Activated naive CD8-positive, alpha-beta T cell treated with anti-CD3 and anti-CD28 coated beads, Interleukin-2, amount 10 ng/mL, durations not matched to agents 7 days and 5 days (primary cell): ENCODE results near the gene IGFBP7. TPM values are rescaled to one million over a fixed set of nuclear protein-coding genes. Genes with fewer than 3 reads are reported as not detected.
"Not testable (repeated sequence)": the region's sequence is repeated elsewhere in the genome, so short reads cannot be mapped to it uniquely, and the experiment has no call there.

Experiments used
- ATAC-seq: fragments of 150-1000 bp; cut with Tn5 transposase; one replicate; pipeline ENCODE4 v1.10.0; 2021; ENCODE audit warnings: low read depth, moderate library complexity
- POLR2A ChIA-PET: fragments of 350-600 bp; sonication (Branson Sonifier 250); formaldehyde crosslinking; loops from one replicate; lab custom pipeline; 2021; ENCODE audit warnings: antibody characterized with exemption; lab: Charles Lee
- DNase-seq: peaks from one replicate; pipeline ENCODE4 v3.0.0; 2021
- H3K27ac Mint-ChIP-seq: one replicate; pipeline ENCODE4 v1.8.0; 2022; ENCODE audit warnings: mild to moderate bottlenecking, mixed read lengths
- H3K27me3 Mint-ChIP-seq: one replicate; pipeline ENCODE4 v1.8.0; 2022; ENCODE audit warnings: mild to moderate bottlenecking, moderate library complexity, mixed read lengths
- H3K36me3 Mint-ChIP-seq: one replicate; pipeline ENCODE4 v1.8.0; 2021; ENCODE audit warnings: mild to moderate bottlenecking, mixed read lengths
- H3K4me1 Mint-ChIP-seq: one replicate; pipeline ENCODE4 v1.8.0; 2021; ENCODE audit warnings: mixed read lengths
- H3K4me3 Mint-ChIP-seq: one replicate; pipeline ENCODE4 v1.8.0; 2022; ENCODE audit warnings: mild to moderate bottlenecking, moderate library complexity, mixed read lengths
- H3K9me3 Mint-ChIP-seq: one replicate; pipeline ENCODE4 v1.8.0; 2021; ENCODE audit warnings: mixed read lengths
- total RNA-seq, 2 experiments: library from RNA; stranded (reverse); gene quantifications; one replicate each; pipeline ENCODE4 v1.2.3, GENCODE V29; 2021

Gene IGFBP7
- total RNA-seq, 2 experiments from 2014 or later, result 0.28 TPM; not detected in 1

GRCh38 chr4:57065730-57066482 lies 44.3 kb downstream of the IGFBP7 start:
- Mint-ChIP-seq H3K9me3 (no peaks in the 10 kb centered on the region), H3K4me3 (no peak overlapping the region), H3K27ac (no peak overlapping the region), H3K27me3 (peaks cover 4% of the 10 kb centered on the region), H3K36me3 (no peaks in the 10 kb centered on the region), H3K4me1 (no peaks in the 10 kb centered on the region)
- POLR2A ChIA-PET, result no interaction called here
- DNase-seq (no peak), ATAC-seq (no peak)

- H3K4me1 Mint-ChIP-seq, result no peaks in the 10 kb centered on the region
- POLR2A ChIA-PET, result no interaction called here
- DNase-seq (no peak), ATAC-seq (no peak)
- H3K36me3 Mint-ChIP-seq, result no peaks in the 10 kb centered on the region
- H3K27me3 Mint-ChIP-seq, result peaks cover 4% of the 10 kb centered on the region
- H3K27ac Mint-ChIP-seq, result no peak overlapping the region
- H3K4me3 Mint-ChIP-seq, result no peak overlapping the region
- H3K9me3 Mint-ChIP-seq, result no peaks in the 10 kb centered on the region
Observed at GRCh38 chr4:57064811-57065711, 45.1 kb downstream of the IGFBP7 start.

- H3K4me1 Mint-ChIP-seq, result no peaks in the 10 kb centered on the region
- peaks cover 7% of the 10 kb centered on the region for H3K27me3 Mint-ChIP-seq
- POLR2A ChIA-PET, result no interaction called here
- H3K27ac Mint-ChIP-seq, result no peak overlapping the region
- DNase-seq (no peak), ATAC-seq (no peak)
- H3K4me3 Mint-ChIP-seq, result no peak overlapping the region
- no peaks in the 10 kb centered on the region for H3K9me3 Mint-ChIP-seq
- H3K36me3 Mint-ChIP-seq, result no peaks in the 10 kb centered on the region
Observed at GRCh38 chr4:57064120-57064519, 46.1 kb downstream of the IGFBP7 start.

GRCh38 chr4:57063518-57063917 lies 46.7 kb downstream of the IGFBP7 start:
- Mint-ChIP-seq H3K4me1 (no peaks in the 10 kb centered on the region), H3K4me3 (no peak overlapping the region), H3K9me3 (no peaks in the 10 kb centered on the region), H3K36me3 (no peaks in the 10 kb centered on the region), H3K27ac (no peak overlapping the region), H3K27me3 (peaks cover 13% of the 10 kb centered on the region)
- ATAC-seq (no peak), DNase-seq (no peak)
- POLR2A ChIA-PET, result no interaction called here

- no peak overlapping the region for H3K27ac Mint-ChIP-seq
- POLR2A ChIA-PET, result no interaction called here
- no peak overlapping the region for H3K4me3 Mint-ChIP-seq
- no peak for DNase-seq
- H3K27me3 Mint-ChIP-seq, result peaks cover 29% of the 10 kb centered on the region
- no peaks in the 10 kb centered on the region for H3K4me1 Mint-ChIP-seq
- ATAC-seq, result no peak
- H3K9me3 Mint-ChIP-seq, result no peaks in the 10 kb centered on the region
- H3K36me3 Mint-ChIP-seq, result no peaks in the 10 kb centered on the region
Observed at GRCh38 chr4:57061395-57061794, 48.8 kb downstream of the IGFBP7 start.

- ATAC-seq, POLR2A ChIA-PET, H3K9me3 Mint-ChIP-seq, H3K4me1 Mint-ChIP-seq, H3K36me3 Mint-ChIP-seq, H3K27ac Mint-ChIP-seq, DNase-seq, H3K4me3 Mint-ChIP-seq: not testable (repeated sequence)
- H3K27me3 Mint-ChIP-seq, result peaks cover 29% of the 10 kb centered on the region
Observed at GRCh38 chr4:57060717-57061067, 49.5 kb downstream of the IGFBP7 start.

- Mint-ChIP-seq H3K9me3 (no peaks in the 10 kb centered on the region), H3K4me1 (no peaks in the 10 kb centered on the region), H3K27ac (no peak overlapping the region), H3K27me3 (peaks cover 29% of the 10 kb centered on the region), H3K4me3 (no peak overlapping the region), H3K36me3 (no peaks in the 10 kb centered on the region)
- ATAC-seq (no peak), DNase-seq (no peak)
- POLR2A ChIA-PET, result no interaction called here
Observed at GRCh38 chr4:57059890-57060716, 50.1 kb downstream of the IGFBP7 start.

GRCh38 chr4:57055886-57056285 lies 54.3 kb downstream of the IGFBP7 start:
- POLR2A ChIA-PET, result interaction anchor here (0.5 kb wide), 1 partner anchor 22 kb away, joined by 4 read pairs; no protein-coding TSS in a partner anchor
- H3K27me3 Mint-ChIP-seq, result peaks cover 29% of the 10 kb centered on the region
- H3K9me3 Mint-ChIP-seq, result no peaks in the 10 kb centered on the region
- ATAC-seq (no peak), DNase-seq (no peak)
- H3K4me1 Mint-ChIP-seq, result no peaks in the 10 kb centered on the region
- no peaks in the 10 kb centered on the region for H3K36me3 Mint-ChIP-seq
- no peak overlapping the region for H3K4me3 Mint-ChIP-seq
- no peak overlapping the region for H3K27ac Mint-ChIP-seq

- peaks cover 21% of the 10 kb centered on the region for H3K27me3 Mint-ChIP-seq
- DNase-seq (no peak), ATAC-seq (no peak)
Observed at GRCh38 chr4:57053508-57053907, 56.7 kb downstream of the IGFBP7 start.

GRCh38 chr4:57051524-57051923 lies 58.7 kb downstream of the IGFBP7 start:
- POLR2A ChIA-PET, result no interaction called here
- H3K4me1 Mint-ChIP-seq, result no peaks in the 10 kb centered on the region
- no peak for DNase-seq
- H3K9me3 Mint-ChIP-seq, result peaks cover 2% of the 10 kb centered on the region
- H3K27ac Mint-ChIP-seq, result no peak overlapping the region
- ATAC-seq, result no peak
- H3K27me3 Mint-ChIP-seq, result peaks cover 5% of the 10 kb centered on the region
- H3K36me3 Mint-ChIP-seq, result no peaks in the 10 kb centered on the region
- H3K4me3 Mint-ChIP-seq, result no peak overlapping the region

More at GRCh38 chr4:57053508-57053907, 56.7 kb downstream of the IGFBP7 start:
- no peaks in the 10 kb centered on the region for H3K9me3 Mint-ChIP-seq
- no peak overlapping the region for H3K4me3 Mint-ChIP-seq
- no peaks in the 10 kb centered on the region for H3K36me3 Mint-ChIP-seq
- POLR2A ChIA-PET, result no interaction called here
- no peaks in the 10 kb centered on the region for H3K4me1 Mint-ChIP-seq
- H3K27ac Mint-ChIP-seq, result no peak overlapping the region

- Mint-ChIP-seq H3K27me3 (peaks cover 4% of the 10 kb centered on the region), H3K9me3 (peaks cover 2% of the 10 kb centered on the region), H3K4me3 (no peak overlapping the region), H3K27ac (no peak overlapping the region), H3K36me3 (no peaks in the 10 kb centered on the region), H3K4me1 (no peaks in the 10 kb centered on the region)
- POLR2A ChIA-PET, result no interaction called here
- ATAC-seq (no peak), DNase-seq (no peak)
Observed at GRCh38 chr4:57051095-57051494, 59.1 kb downstream of the IGFBP7 start.

GRCh38 chr4:57048590-57049304 lies 61.4 kb downstream of the IGFBP7 start:
- DNase-seq (no peak), ATAC-seq (no peak)
- Mint-ChIP-seq H3K9me3 (peaks cover 2% of the 10 kb centered on the region), H3K27me3 (peaks cover 6% of the 10 kb centered on the region), H3K27ac (no peak overlapping the region), H3K36me3 (no peaks in the 10 kb centered on the region), H3K4me3 (no peak overlapping the region), H3K4me1 (no peaks in the 10 kb centered on the region)
- POLR2A ChIA-PET, result no interaction called here

- H3K27ac Mint-ChIP-seq, H3K4me1 Mint-ChIP-seq, H3K27me3 Mint-ChIP-seq, POLR2A ChIA-PET, H3K4me3 Mint-ChIP-seq, DNase-seq, ATAC-seq, H3K9me3 Mint-ChIP-seq, H3K36me3 Mint-ChIP-seq: not testable (repeated sequence)
Observed at GRCh38 chr4:57047046-57047445, 63.1 kb downstream of the IGFBP7 start.
